K562 (cell line): ENCODE results near the gene WDR5B. TPM values are rescaled to one million over a fixed set of nuclear protein-coding genes. Genes with fewer than 3 reads are reported as not detected.

Experiments
- ESRRA ChIP-seq: fragments of 450-650 bp; IDR thresholded peaks from 2 replicates; pipeline ENCODE4 v1.6.1; 2014; ENCODE audit warnings: low read depth, mild to moderate bottlenecking, moderate library complexity, borderline replicate concordance
- FOXP1 ChIP-seq: sonication (generic); formaldehyde crosslinking; IDR thresholded peaks from 2 replicates; pipeline ENCODE4 v1.8.0; 2022; ENCODE audit warnings: mild to moderate bottlenecking, missing genetic modification reagents
- KLF1 ChIP-seq: fragments of 450-650 bp; IDR thresholded peaks from 2 replicates; pipeline ENCODE4 v1.6.1; 2016; ENCODE audit warnings: missing genetic modification characterization, missing compliant biosample characterization
- L3MBTL2 ChIP-seq: fragments of 450-650 bp; IDR thresholded peaks from 2 replicates; pipeline ENCODE4 v1.6.1; 2016; ENCODE audit warnings: mild to moderate bottlenecking, moderate library complexity
- STAG1 ChIP-seq: sonication (generic); formaldehyde crosslinking; IDR thresholded peaks from 2 replicates; pipeline ENCODE4 v1.5.0; 2020; ENCODE audit warnings: missing genetic modification reagents, borderline replicate concordance
- ZBTB7A ChIP-seq: IDR thresholded peaks from 2 replicates; pipeline ENCODE4 v1.6.1; 2011; ENCODE audit warnings: low read depth, mild to moderate bottlenecking, low read length, moderate library complexity, borderline replicate concordance; ENCODE audit not compliant: control insufficient read depth
- ZNF282 ChIP-seq: sonication (generic); formaldehyde crosslinking; IDR thresholded peaks from 2 replicates; pipeline ENCODE4 v1.8.1; 2023; ENCODE audit warnings: missing genetic modification reagents
- polyA plus RNA-seq, 8 experiments: library from polyadenylated mRNA; depleted of rRNA in 4 of 8; stranded (reverse) in 5 of 8; unstranded in 3 of 8; fragments of >200 nt; fragmentation: Nextera tagmentation in 2 of 8; fragmentation: Illumina TruSeq in 1 of 8; extraction: Ambion mirVana in 2 of 8; extraction: Trizol in 1 of 8; gene quantifications; 2 replicates each; pipeline versions ENCODE4 v1.2.1 to v1.2.3, GENCODE V29; 2011 to 2014; ENCODE audit warnings: inconsistent platforms in 1 of 8, missing spikeins in 1 of 8
- total RNA-seq, 7 experiments: library from RNA; depleted of rRNA in 6 of 7; stranded (reverse); fragments of >200 nt in 6 of 7; fragmentation: Illumina TruSeq in 2 of 7; extraction: Trizol in 2 of 7; gene quantifications; 2 replicates each; pipeline versions ENCODE4 v1.2.1 to v1.2.3, GENCODE V29; 2011 to 2021; ENCODE audit warnings: low replicate concordance in 1 of 7
- TF ChIP-seq, protein P1 (sequence below), 2 experiments: fragments of 450-650 bp in 1 of 2; sonication (generic) in 1 of 2; formaldehyde crosslinking in 1 of 2; IDR thresholded peaks; 2 replicates each; pipeline versions ENCODE4 v1.7.1 to v1.9.0; 2016 to 2022; ENCODE audit warnings: inconsistent platforms in 1 of 2, mild to moderate bottlenecking in 1 of 2, missing genetic modification reagents in 1 of 2
- TF ChIP-seq, protein P2 (sequence below): fragments of 250-450 bp; sonication (Bioruptor Pico); IDR thresholded peaks from 2 replicates; pipeline ENCODE4 v1.9.0; 2021; ENCODE audit warnings: mild to moderate bottlenecking, inconsistent platforms
- TF ChIP-seq, protein P3 (sequence below), 2 experiments: fragments of 250-450 bp in 1 of 2; fragments of 450-650 bp in 1 of 2; sonication (Bioruptor Pico) in 1 of 2; IDR thresholded peaks; 2 replicates each; pipeline versions ENCODE4 v1.6.1 to v1.8.0; 2016 to 2021; ENCODE audit warnings: mild to moderate bottlenecking in 2 of 2, moderate library complexity in 2 of 2, missing compliant biosample characterization in 1 of 2, missing genetic modification characterization in 1 of 2
- TF ChIP-seq, protein P4 (sequence below), 3 experiments: fragments of 200-800 bp in 1 of 3; sonication (Bioruptor generic) in 1 of 3; sonication (generic) in 1 of 3; formaldehyde crosslinking in 1 of 3; IDR thresholded peaks; 2 replicates each; pipeline versions ENCODE4 v1.6.1 to v1.8.0; 2016 to 2022; ENCODE audit warnings: mild to moderate bottlenecking in 2 of 3, missing compliant biosample characterization in 2 of 3, missing genetic modification characterization in 2 of 3, missing genetic modification reagents in 1 of 3

Gene WDR5B
- total and polyA plus RNA-seq, 9 of the 15 experiments (the other 6 are each of a cell fraction or from before 2014, with no cell fraction given): 2.8 to 10.1 (median 4.2) TPM

DNA sequence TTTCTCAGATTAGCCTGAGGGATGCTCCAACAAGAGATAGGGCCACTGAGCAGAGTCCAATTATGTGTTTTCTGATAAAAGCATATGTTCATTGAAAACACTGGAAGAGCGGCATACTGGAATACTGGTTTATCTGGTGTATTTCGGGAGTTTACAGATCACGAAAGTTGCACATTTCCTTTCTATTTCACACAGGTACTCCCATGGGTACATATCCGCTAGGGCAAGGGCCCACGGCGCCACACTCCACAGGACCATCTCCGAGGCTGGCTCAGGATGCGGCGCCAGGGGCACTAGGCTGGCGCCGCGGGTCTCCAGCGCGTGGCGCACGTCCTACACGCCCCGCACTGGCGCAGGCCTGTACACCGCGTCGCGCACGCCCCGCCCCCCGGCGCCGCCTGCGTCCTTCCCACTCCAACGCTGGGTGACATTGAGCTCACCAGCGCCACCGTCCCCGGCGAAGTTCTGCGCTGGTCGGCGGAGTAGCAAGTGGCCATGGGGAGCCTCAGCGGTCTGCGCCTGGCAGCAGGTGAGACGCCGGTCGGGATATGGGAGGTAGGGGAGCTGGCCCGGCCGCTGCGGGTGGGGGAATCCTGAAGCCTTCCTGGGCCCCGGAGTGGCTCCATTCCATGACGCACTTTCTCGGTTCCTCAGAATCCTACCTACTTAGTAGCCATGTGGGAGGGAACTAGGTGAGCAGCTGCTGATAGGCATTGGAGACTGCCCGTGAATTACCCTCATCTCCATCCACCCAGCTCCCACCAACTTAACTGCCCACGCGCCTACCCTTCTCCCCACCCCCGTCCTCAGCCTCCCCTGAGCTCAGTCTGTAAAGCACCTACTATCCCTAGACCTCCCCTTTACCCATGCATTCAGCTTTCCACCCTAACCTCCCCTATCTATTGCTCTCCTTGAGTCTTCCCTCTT, 31.8 kb downstream of the WDR5B start, which contains the start of gene FAM162A (continued):
- TF ChIP-seq ZBTB7A (peak; percentile 80; the same call in 1 of the 2 replicates), FOXP1 (CRISPR knock-in tag) (no peak), STAG1 (CRISPR knock-in tag) (no peak), KLF1 (tag) (no peak), ZNF282 (CRISPR knock-in tag) (no peak), ESRRA (peak; percentile 95), L3MBTL2 (peak; percentile 73)
- TF ChIP-seq, protein P1, sequence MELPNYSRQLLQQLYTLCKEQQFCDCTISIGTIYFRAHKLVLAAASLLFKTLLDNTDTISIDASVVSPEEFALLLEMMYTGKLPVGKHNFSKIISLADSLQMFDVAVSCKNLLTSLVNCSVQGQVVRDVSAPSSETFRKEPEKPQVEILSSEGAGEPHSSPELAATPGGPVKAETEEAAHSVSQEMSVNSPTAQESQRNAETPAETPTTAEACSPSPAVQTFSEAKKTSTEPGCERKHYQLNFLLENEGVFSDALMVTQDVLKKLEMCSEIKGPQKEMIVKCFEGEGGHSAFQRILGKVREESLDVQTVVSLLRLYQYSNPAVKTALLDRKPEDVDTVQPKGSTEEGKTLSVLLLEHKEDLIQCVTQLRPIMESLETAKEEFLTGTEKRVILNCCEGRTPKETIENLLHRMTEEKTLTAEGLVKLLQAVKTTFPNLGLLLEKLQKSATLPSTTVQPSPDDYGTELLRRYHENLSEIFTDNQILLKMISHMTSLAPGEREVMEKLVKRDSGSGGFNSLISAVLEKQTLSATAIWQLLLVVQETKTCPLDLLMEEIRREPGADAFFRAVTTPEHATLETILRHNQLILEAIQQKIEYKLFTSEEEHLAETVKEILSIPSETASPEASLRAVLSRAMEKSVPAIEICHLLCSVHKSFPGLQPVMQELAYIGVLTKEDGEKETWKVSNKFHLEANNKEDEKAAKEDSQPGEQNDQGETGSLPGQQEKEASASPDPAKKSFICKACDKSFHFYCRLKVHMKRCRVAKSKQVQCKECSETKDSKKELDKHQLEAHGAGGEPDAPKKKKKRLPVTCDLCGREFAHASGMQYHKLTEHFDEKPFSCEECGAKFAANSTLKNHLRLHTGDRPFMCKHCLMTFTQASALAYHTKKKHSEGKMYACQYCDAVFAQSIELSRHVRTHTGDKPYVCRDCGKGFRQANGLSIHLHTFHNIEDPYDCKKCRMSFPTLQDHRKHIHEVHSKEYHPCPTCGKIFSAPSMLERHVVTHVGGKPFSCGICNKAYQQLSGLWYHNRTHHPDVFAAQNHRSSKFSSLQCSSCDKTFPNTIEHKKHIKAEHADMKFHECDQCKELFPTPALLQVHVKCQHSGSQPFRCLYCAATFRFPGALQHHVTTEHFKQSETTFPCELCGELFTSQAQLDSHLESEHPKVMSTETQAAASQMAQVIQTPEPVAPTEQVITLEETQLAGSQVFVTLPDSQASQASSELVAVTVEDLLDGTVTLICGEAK (IDR thresholded peaks at IDR 0.05): no peak
- TF ChIP-seq, protein P1 (CRISPR knock-in tag; IDR thresholded peaks at IDR 0.05): no peak
- TF ChIP-seq, protein P2, sequence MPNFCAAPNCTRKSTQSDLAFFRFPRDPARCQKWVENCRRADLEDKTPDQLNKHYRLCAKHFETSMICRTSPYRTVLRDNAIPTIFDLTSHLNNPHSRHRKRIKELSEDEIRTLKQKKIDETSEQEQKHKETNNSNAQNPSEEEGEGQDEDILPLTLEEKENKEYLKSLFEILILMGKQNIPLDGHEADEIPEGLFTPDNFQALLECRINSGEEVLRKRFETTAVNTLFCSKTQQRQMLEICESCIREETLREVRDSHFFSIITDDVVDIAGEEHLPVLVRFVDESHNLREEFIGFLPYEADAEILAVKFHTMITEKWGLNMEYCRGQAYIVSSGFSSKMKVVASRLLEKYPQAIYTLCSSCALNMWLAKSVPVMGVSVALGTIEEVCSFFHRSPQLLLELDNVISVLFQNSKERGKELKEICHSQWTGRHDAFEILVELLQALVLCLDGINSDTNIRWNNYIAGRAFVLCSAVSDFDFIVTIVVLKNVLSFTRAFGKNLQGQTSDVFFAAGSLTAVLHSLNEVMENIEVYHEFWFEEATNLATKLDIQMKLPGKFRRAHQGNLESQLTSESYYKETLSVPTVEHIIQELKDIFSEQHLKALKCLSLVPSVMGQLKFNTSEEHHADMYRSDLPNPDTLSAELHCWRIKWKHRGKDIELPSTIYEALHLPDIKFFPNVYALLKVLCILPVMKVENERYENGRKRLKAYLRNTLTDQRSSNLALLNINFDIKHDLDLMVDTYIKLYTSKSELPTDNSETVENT: peak; percentile 59; the same call in 1 of the 2 replicates
- TF ChIP-seq, protein P3, sequence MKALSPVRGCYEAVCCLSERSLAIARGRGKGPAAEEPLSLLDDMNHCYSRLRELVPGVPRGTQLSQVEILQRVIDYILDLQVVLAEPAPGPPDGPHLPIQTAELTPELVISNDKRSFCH (CRISPR knock-in tag; IDR thresholded peaks at IDR 0.05): no peak
- TF ChIP-seq, protein P3 (tag; IDR thresholded peaks at IDR 0.05): no peak
- TF ChIP-seq, protein P4, sequence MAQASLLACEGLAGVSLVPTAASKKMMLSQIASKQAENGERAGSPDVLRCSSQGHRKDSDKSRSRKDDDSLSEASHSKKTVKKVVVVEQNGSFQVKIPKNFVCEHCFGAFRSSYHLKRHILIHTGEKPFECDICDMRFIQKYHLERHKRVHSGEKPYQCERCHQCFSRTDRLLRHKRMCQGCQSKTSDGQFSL (CRISPR knock-in tag; IDR thresholded peaks at IDR 0.05): no peak
- TF ChIP-seq, protein P4 (tag; IDR thresholded peaks at IDR 0.05): no peak
